Sigmoid colon (tissue), 7 donors: ENCODE data around the gene GOT1. TPM values are rescaled to one million over a fixed set of nuclear protein-coding genes. Genes with fewer than 3 reads are reported as not detected.

Experiments used
- DNase-seq: peaks from one replicate; pipeline ENCODE4 v3.0.0-alpha.2; 2019
- H3K27ac ChIP-seq, 4 donors: fragments of 200-600 bp; sonication (generic); one replicate each; pipeline ENCODE4 v1.5.1; 2016 to 2019; ENCODE audit warnings: mild to moderate bottlenecking in 1 of 4
- H3K27me3 ChIP-seq, 3 donors: fragments of 200-600 bp; sonication (generic); one replicate each; pipeline ENCODE4 v1.5.1; 2019; ENCODE audit warnings: mild to moderate bottlenecking in 1 of 3
- H3K36me3 ChIP-seq, 4 donors: fragments of 200-600 bp; sonication (generic); one replicate each; pipeline ENCODE4 v1.5.1; 2016 to 2019
- H3K4me1 ChIP-seq, 4 donors: fragments of 200-600 bp; sonication (generic); one replicate each; pipeline ENCODE4 v1.5.1; 2017 to 2019
- H3K4me3 ChIP-seq, 4 donors: fragments of 200-600 bp; sonication (generic); one replicate each; pipeline ENCODE4 v1.5.1; 2017 to 2019; ENCODE audit warnings: mild to moderate bottlenecking in 2 of 4, moderate library complexity in 1 of 4
- H3K9me3 ChIP-seq, 4 donors: fragments of 200-600 bp in 3 of 4; sonication (generic) in 3 of 4; one replicate each; pipeline versions ENCODE4 v1.5.1 to v1.6.1; 2013 to 2019
- EP300 ChIP-seq, 4 donors: sonication (generic); formaldehyde crosslinking; IDR thresholded peaks; one replicate each; pipeline ENCODE4 v1.6.1; 2017; ENCODE audit warnings: antibody characterized with exemption in 4 of 4
- POLR2A ChIP-seq, 2 donors: fragments of 450-650 bp; IDR thresholded peaks; one replicate each; pipeline ENCODE4 v1.6.1; 2016; ENCODE audit warnings: antibody characterized with exemption in 2 of 2, mild to moderate bottlenecking in 2 of 2, moderate library complexity in 2 of 2
- POLR2AphosphoS5 ChIP-seq, 4 donors: sonication (generic); formaldehyde crosslinking; IDR thresholded peaks; one replicate each; pipeline ENCODE4 v1.6.1; 2017; ENCODE audit warnings: antibody characterized with exemption in 4 of 4
- WGBS, 2 donors: extraction: QIAGEN DNeasy Blood & Tissue Kit; methylation state at CpG; one replicate each; pipeline ENCODE4 v1.1.7; 2013; 5-methylcytosine and 5-hydroxymethylcytosine counted together
- intact Hi-C: fragments of 100-400 bp; cut with DNase I; formaldehyde crosslinking; loops from one replicate; pipeline ENCODE4 v1.15.1; 2023
- polyA plus RNA-seq, 3 donors: library from polyadenylated mRNA; stranded (reverse); fragments of 200-250 nt; gene quantifications; one replicate each; pipeline ENCODE4 v1.2.3, GENCODE V29; 2013
- total RNA-seq, 4 donors: library from RNA; depleted of rRNA; stranded (reverse); fragments of >200 nt; gene quantifications; one replicate each; pipeline ENCODE4 v1.1.0, GENCODE V29; 2016
- TF ChIP-seq, protein P1 (sequence below), 4 experiments: fragments of 450-650 bp in 3 of 4; fragments of 200-600 bp in 1 of 4; IDR thresholded peaks; one replicate each; pipeline ENCODE4 v1.5.1; 2016 to 2019; ENCODE audit warnings: antibody characterized with exemption in 4 of 4, mild to moderate bottlenecking in 3 of 4, moderate library complexity in 2 of 4
- donor health status: healthy with polysubstance abuse.
- donor health status: Bipolar disorder and iron deficiency.
- donor health status: healthy.

GOT1 gene
- total and polyA plus RNA-seq, 7 donors = 13.4 to 73.5 (median 29.6) TPM

DNA sequence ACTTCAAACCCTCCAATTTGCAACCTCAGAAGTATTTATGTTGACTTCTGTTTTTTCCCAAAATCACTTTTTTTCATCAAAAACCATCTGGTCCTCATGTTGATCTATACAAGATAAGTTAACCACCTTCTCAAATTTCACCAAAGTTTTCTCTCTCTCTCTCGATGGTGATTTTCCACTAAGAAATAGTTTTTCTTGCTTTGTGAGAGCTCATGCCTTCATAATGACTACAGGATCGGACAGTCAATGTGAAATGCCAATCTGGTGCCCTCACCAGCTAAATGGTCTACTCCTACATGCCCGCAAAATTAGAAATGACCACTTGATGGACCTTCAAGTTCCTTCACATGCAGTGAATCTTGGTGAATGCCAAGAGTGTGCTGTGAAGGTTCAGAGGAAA, 60.9 kb downstream of the GOT1 start:
- Histone ChIP-seq H3K4me3 (no peak overlapping the region), H3K27me3 (no peaks in the 10 kb centered on the region), H3K36me3 (no peaks in the 10 kb centered on the region), H3K4me1 (peaks cover 0 to 4% (median 0%) of the 10 kb centered on the region in 4 donors), H3K27ac (no peak overlapping the region), H3K9me3 (no peaks in the 10 kb centered on the region)
- 87 to 89% methylated on average over 3 of the region's 3 CpGs for WGBS, 2 donors
- intact Hi-C loops = no loop called here
- TF ChIP-seq EP300 (IDR thresholded peaks at IDR 0.05) (no peak), POLR2A (IDR thresholded peaks at IDR 0.05) (no peak), POLR2AphosphoS5 (IDR thresholded peaks at IDR 0.05) (no peak)
- TF ChIP-seq, protein P1, sequence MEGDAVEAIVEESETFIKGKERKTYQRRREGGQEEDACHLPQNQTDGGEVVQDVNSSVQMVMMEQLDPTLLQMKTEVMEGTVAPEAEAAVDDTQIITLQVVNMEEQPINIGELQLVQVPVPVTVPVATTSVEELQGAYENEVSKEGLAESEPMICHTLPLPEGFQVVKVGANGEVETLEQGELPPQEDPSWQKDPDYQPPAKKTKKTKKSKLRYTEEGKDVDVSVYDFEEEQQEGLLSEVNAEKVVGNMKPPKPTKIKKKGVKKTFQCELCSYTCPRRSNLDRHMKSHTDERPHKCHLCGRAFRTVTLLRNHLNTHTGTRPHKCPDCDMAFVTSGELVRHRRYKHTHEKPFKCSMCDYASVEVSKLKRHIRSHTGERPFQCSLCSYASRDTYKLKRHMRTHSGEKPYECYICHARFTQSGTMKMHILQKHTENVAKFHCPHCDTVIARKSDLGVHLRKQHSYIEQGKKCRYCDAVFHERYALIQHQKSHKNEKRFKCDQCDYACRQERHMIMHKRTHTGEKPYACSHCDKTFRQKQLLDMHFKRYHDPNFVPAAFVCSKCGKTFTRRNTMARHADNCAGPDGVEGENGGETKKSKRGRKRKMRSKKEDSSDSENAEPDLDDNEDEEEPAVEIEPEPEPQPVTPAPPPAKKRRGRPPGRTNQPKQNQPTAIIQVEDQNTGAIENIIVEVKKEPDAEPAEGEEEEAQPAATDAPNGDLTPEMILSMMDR (IDR thresholded peaks at IDR 0.05) = no peak
- no peak for DNase-seq

DNA sequence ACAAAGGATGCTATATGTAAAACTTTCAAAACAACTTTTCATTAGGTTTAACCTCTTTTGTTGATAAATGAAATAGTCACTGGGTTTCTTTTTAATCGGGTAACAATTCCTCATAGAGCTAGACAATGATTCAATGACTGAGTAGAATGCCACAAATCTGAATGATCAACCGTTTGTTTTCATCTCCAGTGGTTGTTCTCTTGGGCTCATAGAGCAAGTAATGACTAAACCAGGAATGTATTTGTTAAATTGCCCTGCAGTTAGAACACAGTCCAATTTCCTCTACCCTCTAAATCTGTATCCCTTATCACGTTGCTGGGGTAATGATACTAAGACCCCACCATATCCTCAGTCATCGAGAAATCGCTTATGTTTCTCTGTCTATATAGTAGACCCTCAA, 61.3 kb downstream of the GOT1 start:
- TF ChIP-seq EP300 (IDR thresholded peaks at IDR 0.05) = no peak
- no peak for TF ChIP-seq POLR2AphosphoS5 (IDR thresholded peaks at IDR 0.05)
- TF ChIP-seq POLR2A (IDR thresholded peaks at IDR 0.05) = no peak
- TF ChIP-seq, protein P1 (IDR thresholded peaks at IDR 0.05) = no peak
- Histone ChIP-seq H3K27me3 (no peaks in the 10 kb centered on the region), H3K4me3 (no peak overlapping the region), H3K4me1 (no peaks in the 10 kb centered on the region), H3K36me3 (no peaks in the 10 kb centered on the region), H3K27ac (no peak overlapping the region), H3K9me3 (no peaks in the 10 kb centered on the region)
- intact Hi-C loops = no loop called here
- DNase-seq = no peak
- WGBS, 2 donors = 70 to 84% methylated on average over 5 of the region's 5 CpGs

GRCh38 chr10:99368646-99369045, 61.8 kb downstream of the GOT1 start:
- Histone ChIP-seq H3K36me3 (no peaks in the 10 kb centered on the region), H3K9me3 (no peaks in the 10 kb centered on the region), H3K4me3 (no peak overlapping the region), H3K27ac (no peak overlapping the region), H3K4me1 (no peaks in the 10 kb centered on the region), H3K27me3 (no peaks in the 10 kb centered on the region)
- 46 to 76% methylated on average over 1 of the region's 1 CpG for WGBS, 2 donors
- intact Hi-C loops = no loop called here
- DNase-seq = no peak
- TF ChIP-seq, protein P1 (IDR thresholded peaks at IDR 0.05) = no peak
- TF ChIP-seq POLR2A (IDR thresholded peaks at IDR 0.05) (no peak), POLR2AphosphoS5 (IDR thresholded peaks at IDR 0.05) (no peak), EP300 (IDR thresholded peaks at IDR 0.05) (no peak)

- no peak for TF ChIP-seq POLR2AphosphoS5 (IDR thresholded peaks at IDR 0.05)
- TF ChIP-seq, protein P1 (IDR thresholded peaks at IDR 0.05) = no peak
- no peak for TF ChIP-seq EP300 (IDR thresholded peaks at IDR 0.05)
- TF ChIP-seq POLR2A (IDR thresholded peaks at IDR 0.05) = no peak
- intact Hi-C loops = no loop called here
- 87 to 88% methylated on average over 2 of the region's 2 CpGs for WGBS, 2 donors
- no peaks in the 10 kb centered on the region for H3K36me3 ChIP-seq
- H3K27me3 ChIP-seq = no peaks in the 10 kb centered on the region
- H3K4me3 ChIP-seq = no peak overlapping the region
- H3K9me3 ChIP-seq = no peaks in the 10 kb centered on the region
- H3K4me1 ChIP-seq = no peaks in the 10 kb centered on the region
- DNase-seq = no peak
- no peak overlapping the region for H3K27ac ChIP-seq
Observed at GRCh38 chr10:99366666-99367065, 63.8 kb downstream of the GOT1 start.

GRCh38 chr10:99365736-99366135, 64.7 kb downstream of the GOT1 start:
- Histone ChIP-seq H3K4me3 (no peak overlapping the region), H3K27ac (no peak overlapping the region), H3K27me3 (no peaks in the 10 kb centered on the region), H3K36me3 (no peaks in the 10 kb centered on the region), H3K9me3 (no peaks in the 10 kb centered on the region), H3K4me1 (no peaks in the 10 kb centered on the region)
- TF ChIP-seq, protein P1 (IDR thresholded peaks at IDR 0.05) = no peak
- TF ChIP-seq EP300 (IDR thresholded peaks at IDR 0.05) = no peak
- TF ChIP-seq POLR2A (IDR thresholded peaks at IDR 0.05) = no peak
- TF ChIP-seq POLR2AphosphoS5 (IDR thresholded peaks at IDR 0.05) = no peak
- intact Hi-C loops = no loop called here
- no peak for DNase-seq
- WGBS, 2 donors = 76 to 79% methylated on average over 1 of the region's 1 CpG
